Uterus (tissue), 4 donors: Measurements from ENCODE around the gene MYO6. TPM values are rescaled to one million over a fixed set of nuclear protein-coding genes. Genes with fewer than 3 reads are reported as not detected.

Experiments
- DNase-seq, 2 donors: peaks; one replicate each; pipeline ENCODE4 v3.0.0-alpha.2; 2019 to 2020
- H3K27ac ChIP-seq, 2 donors: fragments of 200-600 bp; sonication (generic); 1 replicate in 1 of 2; 2 replicates in 1 of 2; pipeline ENCODE4 v1.5.1; 2016 to 2018
- H3K27me3 ChIP-seq, 2 donors: fragments of 200-600 bp; sonication (generic); one replicate each; pipeline ENCODE4 v1.5.1; 2018 to 2019; ENCODE audit warnings: control low read depth in 1 of 2
- H3K36me3 ChIP-seq, 2 donors: fragments of 200-600 bp; sonication (generic); one replicate each; pipeline ENCODE4 v1.5.1; 2019; ENCODE audit warnings: control low read depth in 1 of 2
- H3K4me1 ChIP-seq, 2 donors: fragments of 200-600 bp; sonication (generic); one replicate each; pipeline ENCODE4 v1.5.1; 2018 to 2019; ENCODE audit warnings: control low read depth in 1 of 2
- H3K4me3 ChIP-seq, 2 donors: fragments of 200-600 bp; sonication (generic); 1 replicate in 1 of 2; 2 replicates in 1 of 2; pipeline ENCODE4 v1.5.1; 2018 to 2019; ENCODE audit warnings: mild to moderate bottlenecking in 1 of 2
- H3K9me3 ChIP-seq, 2 donors: fragments of 200-600 bp; sonication (generic); one replicate each; pipeline ENCODE4 v1.5.1; 2019; ENCODE audit warnings: control low read depth in 1 of 2
- POLR2A ChIP-seq, 2 donors: fragments of 450-650 bp; IDR thresholded peaks; one replicate each; pipeline ENCODE4 v1.6.1; 2016; ENCODE audit warnings: antibody characterized with exemption in 2 of 2, mild to moderate bottlenecking in 1 of 2, moderate library complexity in 1 of 2
- intact Hi-C: fragments of 100-400 bp; cut with DNase I; formaldehyde crosslinking; loops from one replicate; pipeline ENCODE4 v1.15.1; 2023; ENCODE audit warnings: low total_unique reads
- total RNA-seq, 4 donors: library from RNA; depleted of rRNA in 3 of 4; stranded (reverse); fragments of >200 nt in 3 of 4; gene quantifications; one replicate each; pipeline versions ENCODE4 v1.1.0 to v1.2.4, GENCODE V29; 2014 to 2023
- TF ChIP-seq, protein P1 (sequence below), 4 experiments: fragments of 200-600 bp in 2 of 4; fragments of 450-650 bp in 2 of 4; sonication (generic) in 2 of 4; IDR thresholded peaks; one replicate each; pipeline ENCODE4 v1.5.1; 2016 to 2019; ENCODE audit warnings: antibody characterized with exemption in 4 of 4, mild to moderate bottlenecking in 2 of 4, moderate library complexity in 1 of 4
- donor health status: DM: yes; HTN: yes; CAD: no.

Gene MYO6
- total RNA-seq, 4 donors from 2014 or later: 8.2 to 25.0 (median 14.1) TPM

DNA sequence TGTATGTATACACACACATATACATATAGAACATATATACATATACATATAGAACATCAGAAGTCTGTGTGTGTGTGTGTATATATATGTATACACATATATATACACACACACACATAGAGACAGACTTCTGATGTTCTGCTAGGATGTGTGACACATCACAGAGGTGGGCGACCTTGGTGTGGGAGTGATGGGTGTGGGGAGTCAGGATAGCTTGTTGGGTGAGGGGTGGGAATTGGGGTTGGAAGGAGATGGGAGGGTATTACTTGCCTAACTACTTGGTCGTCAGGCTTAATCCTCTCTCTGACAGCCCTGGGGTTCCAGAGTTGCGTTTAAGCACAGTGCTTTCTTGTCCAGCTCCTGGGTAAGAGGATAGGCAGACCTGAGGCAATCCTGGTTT is 8.3 kb downstream of the MYO6 start:
- H3K9me3 ChIP-seq: no peaks in the 10 kb centered on the region
- H3K27me3 ChIP-seq: no peaks in the 10 kb centered on the region
- no peak for TF ChIP-seq POLR2A (IDR thresholded peaks at IDR 0.05)
- TF ChIP-seq, protein P1, sequence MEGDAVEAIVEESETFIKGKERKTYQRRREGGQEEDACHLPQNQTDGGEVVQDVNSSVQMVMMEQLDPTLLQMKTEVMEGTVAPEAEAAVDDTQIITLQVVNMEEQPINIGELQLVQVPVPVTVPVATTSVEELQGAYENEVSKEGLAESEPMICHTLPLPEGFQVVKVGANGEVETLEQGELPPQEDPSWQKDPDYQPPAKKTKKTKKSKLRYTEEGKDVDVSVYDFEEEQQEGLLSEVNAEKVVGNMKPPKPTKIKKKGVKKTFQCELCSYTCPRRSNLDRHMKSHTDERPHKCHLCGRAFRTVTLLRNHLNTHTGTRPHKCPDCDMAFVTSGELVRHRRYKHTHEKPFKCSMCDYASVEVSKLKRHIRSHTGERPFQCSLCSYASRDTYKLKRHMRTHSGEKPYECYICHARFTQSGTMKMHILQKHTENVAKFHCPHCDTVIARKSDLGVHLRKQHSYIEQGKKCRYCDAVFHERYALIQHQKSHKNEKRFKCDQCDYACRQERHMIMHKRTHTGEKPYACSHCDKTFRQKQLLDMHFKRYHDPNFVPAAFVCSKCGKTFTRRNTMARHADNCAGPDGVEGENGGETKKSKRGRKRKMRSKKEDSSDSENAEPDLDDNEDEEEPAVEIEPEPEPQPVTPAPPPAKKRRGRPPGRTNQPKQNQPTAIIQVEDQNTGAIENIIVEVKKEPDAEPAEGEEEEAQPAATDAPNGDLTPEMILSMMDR (IDR thresholded peaks at IDR 0.05): no peak
- intact Hi-C loops: no loop called here
- no peaks in the 10 kb centered on the region for H3K4me1 ChIP-seq
- no peak overlapping the region for H3K27ac ChIP-seq
- H3K36me3 ChIP-seq: no peaks in the 10 kb centered on the region
- DNase-seq: no peak
- no peak overlapping the region for H3K4me3 ChIP-seq

DNA sequence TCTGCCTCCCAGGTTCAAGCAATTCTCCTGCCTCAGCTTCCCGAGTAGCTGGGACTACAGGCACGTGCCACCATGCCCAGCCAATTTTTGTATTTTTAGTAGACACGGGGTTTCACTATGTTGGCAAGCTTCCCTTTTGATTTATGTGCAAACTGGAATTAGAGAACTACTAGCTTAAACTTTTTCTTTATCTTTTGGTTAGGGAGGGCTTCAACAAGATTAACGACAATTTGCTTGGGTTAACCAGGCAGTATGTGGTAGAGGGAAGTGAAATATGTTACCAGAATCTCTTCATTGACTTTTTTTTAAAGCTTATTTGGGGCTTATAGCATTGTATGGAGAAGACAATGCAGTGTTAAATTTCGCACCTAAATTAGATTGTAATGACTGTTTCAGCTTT is 9.0 kb downstream of the MYO6 start:
- TF ChIP-seq POLR2A (IDR thresholded peaks at IDR 0.05): no peak
- TF ChIP-seq, protein P1 (IDR thresholded peaks at IDR 0.05): no peak
- Histone ChIP-seq H3K27ac (no peak overlapping the region), H3K9me3 (no peaks in the 10 kb centered on the region), H3K36me3 (no peaks in the 10 kb centered on the region), H3K27me3 (no peaks in the 10 kb centered on the region), H3K4me1 (no peaks in the 10 kb centered on the region), H3K4me3 (no peak overlapping the region)
- DNase-seq: no peak
- intact Hi-C loops: no loop called here

DNA sequence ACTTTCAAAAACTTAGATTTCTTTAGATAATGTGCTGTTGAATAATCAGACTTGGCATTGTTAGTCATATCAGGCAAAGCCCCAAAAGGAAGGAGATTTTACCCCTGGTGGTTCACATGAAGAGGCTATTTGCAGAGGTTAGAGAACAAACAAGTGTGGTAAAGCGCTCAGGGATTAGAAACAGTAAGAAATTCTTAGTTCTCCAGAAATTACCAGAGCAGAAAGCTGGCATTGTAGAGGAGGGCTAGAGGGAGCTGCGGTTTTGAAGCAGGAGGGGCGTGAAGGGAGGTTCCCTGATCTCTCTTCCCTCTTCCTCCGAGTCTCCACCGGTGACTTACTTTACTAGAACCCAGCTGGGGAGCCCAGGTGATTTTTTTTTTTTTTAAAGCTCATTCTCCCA is 10.2 kb downstream of the MYO6 start:
- no peaks in the 10 kb centered on the region for H3K4me1 ChIP-seq
- H3K36me3 ChIP-seq: no peaks in the 10 kb centered on the region
- H3K27ac ChIP-seq: no peak overlapping the region
- H3K4me3 ChIP-seq: no peak overlapping the region
- TF ChIP-seq POLR2A (IDR thresholded peaks at IDR 0.05): no peak
- TF ChIP-seq, protein P1 (IDR thresholded peaks at IDR 0.05): no peak
- DNase-seq: no peak
- intact Hi-C loops: no loop called here
- H3K9me3 ChIP-seq: no peaks in the 10 kb centered on the region
- H3K27me3 ChIP-seq: no peaks in the 10 kb centered on the region

DNA sequence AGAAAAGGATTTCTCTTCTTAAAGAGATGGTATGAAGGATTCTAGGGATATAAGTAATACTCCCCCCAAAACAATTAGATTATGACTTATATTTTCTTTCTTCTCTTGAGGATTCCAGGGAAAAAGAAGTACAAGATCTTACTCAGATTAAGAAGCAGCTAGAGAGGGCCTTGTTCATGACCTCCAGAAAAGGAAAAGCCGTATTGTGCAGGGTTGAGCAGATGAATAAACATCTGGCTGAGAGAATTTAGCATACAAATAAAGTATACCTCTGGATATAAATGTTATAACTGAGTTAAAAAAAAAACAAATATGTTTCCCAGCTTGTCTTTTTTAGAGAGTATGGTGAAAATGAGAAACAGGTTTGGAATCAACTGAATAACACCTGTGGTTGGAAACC is 11.3 kb downstream of the MYO6 start:
- Histone ChIP-seq H3K36me3 (no peaks in the 10 kb centered on the region), H3K4me3 (no peak overlapping the region), H3K4me1 (no peaks in the 10 kb centered on the region), H3K27me3 (no peaks in the 10 kb centered on the region), H3K9me3 (no peaks in the 10 kb centered on the region), H3K27ac (no peak overlapping the region)
- TF ChIP-seq POLR2A (IDR thresholded peaks at IDR 0.05): no peak
- TF ChIP-seq, protein P1 (IDR thresholded peaks at IDR 0.05): no peak
- no peak for DNase-seq
- intact Hi-C loops: no loop called here

DNA sequence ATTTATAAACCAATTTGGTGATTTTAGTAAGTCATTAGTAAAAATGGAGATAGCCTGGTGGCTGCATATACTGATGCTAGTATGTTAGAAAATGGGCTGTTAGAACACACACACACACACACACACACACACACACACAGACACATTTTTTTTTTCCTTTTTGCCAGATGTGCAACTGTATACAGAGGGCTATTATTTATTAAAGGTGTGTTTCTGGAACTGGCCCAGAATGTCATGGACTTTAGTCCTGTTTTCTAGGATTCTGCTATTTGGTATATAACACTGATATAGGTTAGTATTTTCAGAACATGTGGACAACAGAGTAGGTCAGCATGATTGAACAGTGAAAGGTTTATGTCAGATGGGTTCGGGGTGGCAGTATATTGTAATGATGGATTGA is 12.4 kb downstream of the MYO6 start:
- intact Hi-C loops: no loop called here
- Histone ChIP-seq H3K27ac (no peak overlapping the region), H3K9me3 (no peaks in the 10 kb centered on the region), H3K4me3 (no peak overlapping the region), H3K4me1 (no peaks in the 10 kb centered on the region), H3K27me3 (no peaks in the 10 kb centered on the region), H3K36me3 (no peaks in the 10 kb centered on the region)
- no peak for DNase-seq
- no peak for TF ChIP-seq POLR2A (IDR thresholded peaks at IDR 0.05)
- TF ChIP-seq, protein P1 (IDR thresholded peaks at IDR 0.05): no peak
